Fibroblast of skin of back (primary cell): ENCODE results near the gene MAVS.

Experiments
- DNase-seq: peaks from one replicate; pipeline ENCODE4 v3.0.0-alpha.2; 2013

The MAVS gene

DNA sequence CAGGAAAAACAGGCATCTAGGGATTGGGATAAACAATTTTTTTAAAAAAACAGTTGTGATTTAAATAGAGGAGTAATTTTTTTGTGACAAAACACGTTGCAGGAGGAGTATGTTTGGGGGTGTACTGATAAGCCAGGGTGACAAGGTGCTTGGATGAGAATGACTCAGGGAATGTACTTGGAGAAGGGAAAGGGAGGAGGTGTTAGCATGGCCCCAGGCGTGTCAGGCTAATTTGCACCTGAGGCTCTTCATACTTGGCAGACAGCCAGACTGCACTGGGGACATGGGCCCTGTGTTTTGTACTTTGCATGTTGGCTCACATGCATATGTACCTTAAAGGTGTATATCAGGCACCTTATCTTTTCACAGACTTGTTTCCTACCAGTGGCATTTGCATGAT, 65.3 kb downstream of the MAVS start:
- DNase-seq, result no peak

DNA sequence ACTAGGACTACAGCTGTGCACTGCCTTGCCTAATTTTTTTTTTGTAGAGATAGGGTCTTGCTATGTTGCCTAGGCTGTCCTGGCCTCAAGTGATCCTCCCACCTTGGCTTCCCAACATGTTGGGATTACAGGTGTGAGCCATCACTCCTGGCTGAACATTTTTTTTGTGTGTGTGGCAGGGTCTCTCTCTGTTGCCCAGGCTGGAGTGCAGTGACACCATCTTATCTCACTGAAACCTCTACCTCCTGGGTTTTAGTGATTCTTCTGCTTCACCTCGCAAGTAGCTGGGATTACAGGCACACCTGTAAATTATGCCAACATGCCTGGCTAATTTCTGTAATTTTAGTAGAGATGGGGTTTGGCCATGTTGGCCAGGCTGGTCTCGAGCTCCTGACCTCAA, 67.8 kb downstream of the MAVS start:
- no peak for DNase-seq

GRCh38 chr20:3915691-3916090, 69.1 kb downstream of the MAVS start:
- DNase-seq, result no peak

DNA sequence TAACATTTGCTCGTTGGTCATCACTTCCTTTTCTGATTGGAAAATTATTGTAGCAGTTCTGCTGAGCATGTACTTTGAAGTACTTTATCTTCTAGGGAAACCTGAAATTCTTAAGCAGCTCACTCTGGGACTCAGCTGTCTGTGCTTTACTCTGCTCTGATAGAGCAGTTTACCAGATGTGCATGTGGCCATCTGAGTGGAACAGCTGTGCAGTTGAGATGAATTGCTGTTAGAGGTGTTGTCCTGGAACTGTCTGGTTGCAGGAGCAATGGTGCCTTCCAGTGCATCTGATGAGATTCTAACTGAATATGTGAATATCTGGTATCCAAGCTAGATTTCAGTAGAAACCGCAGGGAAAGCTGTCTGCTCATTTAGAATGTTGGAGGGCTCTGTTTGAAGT, 69.7 kb downstream of the MAVS start:
- DNase-seq, result no peak

DNA sequence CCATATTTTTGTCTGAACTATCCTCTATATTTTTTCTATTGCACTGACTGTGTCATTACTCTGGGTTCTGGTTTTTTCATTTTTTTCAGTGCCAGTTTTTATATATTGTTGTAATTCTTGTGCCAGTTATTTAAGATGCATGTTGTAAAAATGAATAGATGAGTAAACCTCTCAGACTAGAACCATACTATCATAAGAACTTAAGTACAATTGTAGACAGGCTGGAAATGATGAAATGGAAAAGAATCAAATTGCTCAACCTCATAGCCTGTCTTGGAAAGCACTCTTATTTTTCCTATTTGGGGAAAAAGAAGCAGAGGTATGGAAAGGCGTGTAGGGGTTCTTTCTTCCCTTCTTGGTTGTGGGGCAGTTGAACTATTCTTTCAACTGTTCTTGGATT, 72.7 kb downstream of the MAVS start:
- DNase-seq, result no peak

GRCh38 chr20:3922223-3922982, 75.8 kb downstream of the MAVS start:
- DNase-seq, result no peak

GRCh38 chr20:3922983-3923339, 76.3 kb downstream of the MAVS start:
- DNase-seq, result no peak

- DNase-seq, result no peak
Observed at GRCh38 chr20:3923818-3924217, 77.2 kb downstream of the MAVS start.

DNA sequence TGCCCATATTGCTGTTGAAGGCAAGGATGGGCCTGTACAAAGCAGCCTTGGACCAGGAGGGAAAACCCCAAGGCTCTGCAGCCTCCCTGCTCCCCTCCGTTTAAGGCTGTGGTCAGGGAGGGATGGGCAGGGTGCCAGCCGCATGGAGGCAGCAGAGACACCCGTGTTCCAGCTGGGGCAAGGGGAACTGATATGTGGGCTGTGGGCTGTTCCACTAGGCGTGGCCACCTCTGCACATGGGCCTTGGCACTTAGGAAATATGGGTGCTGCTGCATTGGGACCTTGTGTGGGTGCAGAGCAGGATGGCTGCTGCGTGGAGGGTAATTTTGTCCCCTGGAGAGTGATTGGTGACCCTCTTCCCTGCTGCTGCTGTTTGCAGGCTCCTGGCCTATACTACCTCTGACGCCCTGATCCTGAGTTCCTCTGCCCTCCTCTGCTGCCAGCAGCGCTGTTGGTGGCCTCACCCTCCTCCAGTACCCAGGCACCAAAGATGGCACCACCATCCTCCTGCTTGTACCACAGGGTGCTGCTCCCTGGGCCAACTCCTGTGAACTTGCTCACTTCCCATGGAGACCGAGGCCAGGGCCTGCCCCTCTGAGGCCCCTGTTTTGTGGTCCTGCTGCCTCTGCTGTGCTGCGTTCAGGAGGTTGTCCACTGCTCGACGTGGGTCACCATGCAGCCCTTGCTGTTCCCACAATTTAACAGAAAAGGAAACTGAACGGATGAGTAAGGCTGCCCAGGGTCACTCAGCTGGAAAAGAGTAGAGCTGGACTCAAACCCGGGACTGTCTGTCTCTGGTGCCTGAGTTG, 77.9 kb downstream of the MAVS start:
- DNase-seq, result no peak

DNA sequence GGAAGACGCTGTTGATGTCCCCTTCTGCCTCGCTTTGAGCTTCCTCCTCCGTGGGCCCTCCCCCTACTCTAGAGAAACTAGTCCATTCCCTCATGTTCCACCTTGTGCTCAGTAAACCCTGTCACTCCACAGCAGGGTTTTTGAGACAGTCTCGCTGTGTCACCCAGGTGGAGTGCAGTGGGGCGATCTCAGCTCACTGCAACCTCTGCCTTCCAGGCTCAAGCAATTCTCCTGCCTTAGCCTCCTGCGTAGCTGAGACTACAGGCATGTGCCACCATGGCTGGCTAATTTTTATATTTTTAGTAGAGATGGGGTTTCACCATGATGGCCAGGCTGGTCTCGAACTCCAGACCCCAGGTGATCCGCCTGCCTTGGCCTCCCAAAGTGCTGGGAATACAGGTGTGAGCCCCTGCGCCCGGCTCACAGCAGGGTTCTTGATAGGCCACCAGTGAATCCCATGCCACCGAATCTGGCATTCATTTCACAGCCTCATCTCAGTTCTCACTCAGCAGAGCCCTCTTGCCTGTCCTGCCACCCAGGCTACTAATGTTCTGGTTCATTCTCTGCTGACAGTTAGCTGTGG, 78.6 kb downstream of the MAVS start:
- no peak for DNase-seq
